Activated naive CD4-positive, alpha-beta T cell treated with anti-CD3 and anti-CD28 coated beads for 36 hours (primary cell): ENCODE data around the gene GUCA1C. TPM values are rescaled to one million over a fixed set of nuclear protein-coding genes. Genes with fewer than 3 reads are reported as not detected.

ENCODE experiments used
- CTCF ChIA-PET: fragments of 350-600 bp; sonication (Branson Sonifier 250); formaldehyde crosslinking; loops from one replicate; lab custom pipeline; 2021; ENCODE audit warnings: antibody characterized with exemption; lab: Charles Lee
- DNase-seq: peaks from one replicate; pipeline ENCODE4 v3.0.0-alpha.2; 2020
- H3K27ac Mint-ChIP-seq: one replicate; pipeline ENCODE4 v1.8.0; 2021; ENCODE audit warnings: mild to moderate bottlenecking, mixed read lengths
- H3K27me3 Mint-ChIP-seq: one replicate; pipeline ENCODE4 v1.8.0; 2021; ENCODE audit warnings: low read depth, mixed read lengths
- H3K36me3 Mint-ChIP-seq: one replicate; pipeline ENCODE4 v1.8.0; 2021; ENCODE audit warnings: low read depth, mixed read lengths
- H3K4me1 Mint-ChIP-seq: one replicate; pipeline ENCODE4 v1.8.0; 2021; ENCODE audit warnings: low read depth, mixed read lengths
- H3K4me3 Mint-ChIP-seq: one replicate; pipeline ENCODE4 v1.8.0; 2021; ENCODE audit warnings: mild to moderate bottlenecking, moderate library complexity, mixed read lengths
- H3K9me3 Mint-ChIP-seq: one replicate; pipeline ENCODE4 v1.8.0; 2021; ENCODE audit warnings: mixed read lengths
- intact Hi-C: fragments of 100-400 bp; cut with micrococcal nuclease; formaldehyde crosslinking; loops from one replicate; pipeline ENCODE4 v1.15.1; 2023
- total RNA-seq, 2 experiments: library from RNA; stranded (reverse); gene quantifications; one replicate each; pipeline ENCODE4 v1.2.3, GENCODE V29; 2021

Gene GUCA1C, protein sequence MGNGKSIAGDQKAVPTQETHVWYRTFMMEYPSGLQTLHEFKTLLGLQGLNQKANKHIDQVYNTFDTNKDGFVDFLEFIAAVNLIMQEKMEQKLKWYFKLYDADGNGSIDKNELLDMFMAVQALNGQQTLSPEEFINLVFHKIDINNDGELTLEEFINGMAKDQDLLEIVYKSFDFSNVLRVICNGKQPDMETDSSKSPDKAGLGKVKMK
- not detected for total RNA-seq

DNA sequence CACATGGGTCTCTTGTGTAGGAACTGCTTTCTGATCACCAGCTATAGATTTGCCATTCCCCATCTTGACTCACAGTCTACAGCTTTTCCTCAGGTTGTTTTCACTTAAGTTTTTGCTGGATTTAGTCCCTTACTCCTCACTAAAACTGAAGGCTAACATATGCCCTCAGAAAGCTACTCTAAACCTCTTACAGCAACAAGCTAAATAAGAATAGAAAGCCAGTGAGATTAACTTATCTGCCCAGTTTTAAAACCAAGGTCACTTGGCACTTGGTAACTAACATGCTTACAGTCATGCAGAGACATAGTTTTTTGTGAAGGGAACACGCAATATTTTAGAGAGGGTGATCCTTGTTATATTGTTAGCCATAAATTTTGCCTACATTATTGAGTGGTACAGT, at the start of gene GUCA1C:
TSS of gene GUCA1C (minus strand) at position 180 of the 400 bp plus-strand sequence. CDS start at position 63, 117 bp downstream.
- no peak for DNase-seq
- Mint-ChIP-seq H3K36me3 (no peaks in the 10 kb centered on the region), H3K4me3 (no peak within 1 kb of the TSS), H3K9me3 (no peaks in the 10 kb centered on the region), H3K27me3 (peaks cover 8% of the 10 kb centered on the region), H3K27ac (no peak within 1 kb of the TSS), H3K4me1 (no peaks in the 10 kb centered on the region)
- CTCF ChIA-PET, result no interaction called here
- intact Hi-C loops, result no loop called here

DNA sequence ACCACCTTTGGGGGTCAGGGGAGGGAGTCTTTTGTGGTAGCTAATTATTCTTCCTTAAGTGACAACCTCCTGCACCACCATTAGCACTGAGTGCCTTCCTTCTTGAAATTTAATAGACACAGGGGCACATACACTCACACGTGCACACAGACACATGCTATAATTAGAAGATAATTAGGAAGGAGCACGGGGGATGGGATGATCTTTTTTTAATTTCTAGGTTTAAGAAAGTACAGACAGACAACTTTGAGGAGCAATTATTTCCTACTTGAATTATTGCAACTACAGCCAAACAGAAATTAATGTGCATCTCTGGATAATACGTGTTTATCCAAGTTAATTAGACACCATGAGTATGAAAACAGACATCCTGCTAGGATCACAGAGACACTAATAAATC, 44.8 kb upstream of the GUCA1C start:
- H3K4me3 Mint-ChIP-seq, result no peak overlapping the region
- H3K36me3 Mint-ChIP-seq, result no peaks in the 10 kb centered on the region
- no peaks in the 10 kb centered on the region for H3K9me3 Mint-ChIP-seq
- no peak overlapping the region for H3K27ac Mint-ChIP-seq
- peaks cover 4% of the 10 kb centered on the region for H3K27me3 Mint-ChIP-seq
- DNase-seq, result no peak
- intact Hi-C loops, result no loop called here
- H3K4me1 Mint-ChIP-seq, result no peaks in the 10 kb centered on the region
- CTCF ChIA-PET, result interaction anchor here (1.0 kb wide), 1 partner anchor 25 kb away, joined by 4 read pairs; no protein-coding TSS in a partner anchor

DNA sequence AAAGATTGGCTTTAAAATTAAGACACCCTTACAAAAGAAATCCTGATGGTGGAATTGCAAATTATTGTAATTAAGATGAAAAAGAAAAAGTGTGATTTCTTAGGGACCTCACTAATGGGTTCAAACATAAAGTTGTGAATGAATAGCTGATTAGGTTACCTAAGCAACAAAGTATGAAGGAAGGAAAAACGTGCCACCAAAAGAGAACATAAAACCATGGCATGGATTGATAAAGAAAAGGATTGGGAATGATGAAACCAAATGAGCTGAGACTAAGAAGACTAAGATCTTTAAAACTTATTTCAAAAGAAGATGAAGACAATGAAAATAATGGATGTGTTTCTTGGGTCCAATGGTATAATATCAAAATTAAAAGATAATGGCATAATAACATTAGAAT, 32.2 kb upstream of the GUCA1C start:
- Mint-ChIP-seq H3K36me3 (no peaks in the 10 kb centered on the region), H3K9me3 (peaks cover 3% of the 10 kb centered on the region), H3K27ac (no peak overlapping the region), H3K4me3 (no peak overlapping the region), H3K27me3 (peaks cover 14% of the 10 kb centered on the region), H3K4me1 (no peaks in the 10 kb centered on the region)
- CTCF ChIA-PET, result no interaction called here
- no peak for DNase-seq
- intact Hi-C loops, result no loop called here

DNA sequence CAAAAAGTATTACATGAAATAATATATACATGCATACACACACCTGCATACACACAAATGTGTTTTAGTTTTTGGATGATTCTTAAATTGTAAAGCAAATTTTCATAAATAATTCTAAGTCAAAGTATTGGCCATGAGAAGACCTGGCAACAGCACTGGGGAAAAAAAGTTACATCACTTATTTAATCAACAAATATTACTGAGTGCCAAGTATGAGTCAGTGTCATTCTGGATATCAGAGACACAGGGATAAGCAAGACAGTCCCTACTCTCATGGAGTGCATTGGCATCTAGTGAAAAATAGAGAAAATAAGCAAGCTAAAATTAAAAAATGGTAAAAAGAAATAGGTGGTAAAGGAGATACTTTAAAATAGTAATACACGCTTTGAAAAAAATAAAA, 29.4 kb upstream of the GUCA1C start:
- H3K9me3 Mint-ChIP-seq, result no peaks in the 10 kb centered on the region
- intact Hi-C loops, result no loop called here

DNA sequence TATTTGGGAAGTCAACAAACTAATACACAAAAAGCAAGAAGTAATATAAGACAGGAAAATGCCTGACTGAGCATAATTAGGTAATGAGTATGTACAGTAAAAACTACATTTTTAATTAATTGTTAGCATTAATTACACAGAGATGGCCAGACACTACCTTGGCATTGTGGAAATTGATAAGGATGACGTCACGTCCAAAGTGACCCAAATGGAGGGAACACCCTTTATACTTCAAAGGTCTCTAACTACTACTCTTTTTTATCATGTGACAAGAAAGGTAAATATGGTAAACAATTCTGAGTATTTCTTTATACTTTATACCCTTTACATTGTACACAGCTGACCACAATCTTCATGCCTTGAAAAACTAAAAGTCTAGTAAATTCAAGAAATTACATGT, 22.4 kb upstream of the GUCA1C start:
- CTCF ChIA-PET, result no interaction called here
- H3K27me3 Mint-ChIP-seq, result peaks cover 2% of the 10 kb centered on the region
- H3K4me1 Mint-ChIP-seq, result peaks cover 3% of the 10 kb centered on the region
- no peak overlapping the region for H3K4me3 Mint-ChIP-seq
- intact Hi-C loops, result no loop called here
- no peaks in the 10 kb centered on the region for H3K9me3 Mint-ChIP-seq
- no peaks in the 10 kb centered on the region for H3K36me3 Mint-ChIP-seq
- DNase-seq, result no peak
- H3K27ac Mint-ChIP-seq, result no peak overlapping the region

More for the DNA sequence above, 29.4 kb upstream of the GUCA1C start:
- Mint-ChIP-seq H3K4me3 (no peak overlapping the region), H3K36me3 (no peaks in the 10 kb centered on the region), H3K27me3 (peaks cover 14% of the 10 kb centered on the region), H3K27ac (no peak overlapping the region), H3K4me1 (no peaks in the 10 kb centered on the region)
- CTCF ChIA-PET, result interaction anchor here (0.6 kb wide), 1 partner anchor 320 kb away, joined by 4 read pairs; no protein-coding TSS in a partner anchor
- DNase-seq, result no peak

DNA sequence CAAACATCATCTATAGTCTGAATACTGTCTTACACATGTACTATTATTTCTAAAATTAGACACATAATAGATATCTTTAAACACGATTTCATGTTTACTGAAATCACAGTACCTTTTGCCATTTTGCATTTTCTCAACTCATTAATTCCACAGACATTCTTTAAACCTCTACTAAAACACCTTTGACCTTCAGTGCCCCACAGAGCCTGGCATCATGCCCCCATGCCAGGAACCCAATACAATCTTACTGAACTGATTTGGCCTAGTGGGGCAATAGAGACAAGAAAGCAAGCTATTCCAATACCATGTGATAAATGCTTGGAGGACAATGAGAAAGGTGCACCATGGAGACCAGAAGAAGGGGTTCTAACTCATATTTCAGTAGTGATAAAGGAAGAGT, 19.3 kb upstream of the GUCA1C start:
- H3K27ac Mint-ChIP-seq, result no peak overlapping the region
- H3K4me1 Mint-ChIP-seq, result peaks cover 3% of the 10 kb centered on the region
- DNase-seq, result no peak
- intact Hi-C loops, result no loop called here
- no peaks in the 10 kb centered on the region for H3K9me3 Mint-ChIP-seq
- H3K27me3 Mint-ChIP-seq, result peaks cover 2% of the 10 kb centered on the region
- H3K36me3 Mint-ChIP-seq, result no peaks in the 10 kb centered on the region
- CTCF ChIA-PET, result no interaction called here
- no peak overlapping the region for H3K4me3 Mint-ChIP-seq

DNA sequence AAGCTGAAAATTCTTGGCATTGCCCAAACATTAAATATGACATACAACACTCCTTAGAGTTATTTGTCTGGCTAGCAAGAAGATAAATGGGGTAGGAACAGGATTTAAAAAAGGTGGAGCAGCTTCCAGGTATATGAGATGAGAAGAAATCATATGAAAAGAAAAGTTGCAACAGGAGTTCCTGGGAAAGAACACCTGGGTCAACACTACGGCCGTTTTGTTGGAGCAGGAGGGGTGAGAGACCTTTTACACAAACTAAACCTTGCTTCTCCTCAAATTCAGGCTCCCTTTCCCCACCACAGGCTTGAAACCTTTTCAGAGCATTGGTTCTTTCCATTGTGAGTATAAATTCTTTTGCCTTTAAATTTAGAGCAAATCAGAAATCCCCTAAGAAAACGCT, 18.8 kb upstream of the GUCA1C start:
- Mint-ChIP-seq H3K9me3 (no peaks in the 10 kb centered on the region), H3K27ac (no peak overlapping the region), H3K4me1 (peaks cover 3% of the 10 kb centered on the region), H3K27me3 (peaks cover 2% of the 10 kb centered on the region), H3K4me3 (no peak overlapping the region), H3K36me3 (no peaks in the 10 kb centered on the region)
- DNase-seq, result no peak
- CTCF ChIA-PET, result no interaction called here
- intact Hi-C loops, result no loop called here

DNA sequence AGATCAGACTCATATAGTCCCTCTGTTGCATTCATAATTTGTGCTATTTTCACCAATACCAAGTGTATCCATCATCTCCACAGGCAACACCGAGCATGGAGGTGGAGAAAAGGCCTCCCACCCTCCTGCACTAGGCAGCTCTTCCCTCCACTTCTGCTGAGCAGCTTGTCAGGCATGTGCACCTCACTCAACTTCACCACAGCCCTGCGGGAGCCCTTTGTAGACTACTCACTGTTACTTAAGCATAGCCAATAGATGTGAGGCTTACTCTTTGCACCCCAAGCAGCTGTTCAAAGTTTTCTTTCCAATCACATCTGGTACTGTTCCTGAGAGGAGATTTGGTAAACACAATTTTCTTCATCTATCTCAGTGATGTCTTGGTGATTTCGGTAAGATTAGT, 16.9 kb upstream of the GUCA1C start:
- H3K27me3 Mint-ChIP-seq, result peaks cover 2% of the 10 kb centered on the region
- no peaks in the 10 kb centered on the region for H3K36me3 Mint-ChIP-seq
- H3K9me3 Mint-ChIP-seq, result no peaks in the 10 kb centered on the region
- CTCF ChIA-PET, result interaction anchor here (1.6 kb wide), 1 partner anchor 54 kb away, joined by 5 read pairs; no protein-coding TSS in a partner anchor
- DNase-seq, result no peak
- intact Hi-C loops, result no loop called here
- peaks cover 3% of the 10 kb centered on the region for H3K4me1 Mint-ChIP-seq
- no peak overlapping the region for H3K4me3 Mint-ChIP-seq
- no peak overlapping the region for H3K27ac Mint-ChIP-seq

DNA sequence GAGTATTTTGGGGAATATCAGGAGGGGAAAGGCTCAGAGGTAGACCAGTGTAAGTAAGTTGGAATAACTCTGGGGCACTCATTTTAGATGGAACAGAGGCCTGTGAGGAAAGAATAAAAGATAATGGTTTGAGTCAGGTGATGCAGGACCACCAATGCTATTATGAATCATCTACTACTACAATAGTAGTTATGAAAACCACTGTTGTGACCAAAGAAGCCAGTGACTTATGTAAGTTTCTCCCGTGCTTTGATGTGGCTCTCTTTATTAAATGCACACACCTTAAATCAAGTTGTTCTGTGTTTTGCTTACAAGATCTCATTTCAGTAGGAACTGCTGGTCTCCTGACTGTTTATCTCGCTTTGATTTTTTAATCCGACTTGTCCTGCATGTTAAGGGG, 13.1 kb upstream of the GUCA1C start:
- intact Hi-C loops, result no loop called here
- H3K36me3 Mint-ChIP-seq, result no peaks in the 10 kb centered on the region

DNA sequence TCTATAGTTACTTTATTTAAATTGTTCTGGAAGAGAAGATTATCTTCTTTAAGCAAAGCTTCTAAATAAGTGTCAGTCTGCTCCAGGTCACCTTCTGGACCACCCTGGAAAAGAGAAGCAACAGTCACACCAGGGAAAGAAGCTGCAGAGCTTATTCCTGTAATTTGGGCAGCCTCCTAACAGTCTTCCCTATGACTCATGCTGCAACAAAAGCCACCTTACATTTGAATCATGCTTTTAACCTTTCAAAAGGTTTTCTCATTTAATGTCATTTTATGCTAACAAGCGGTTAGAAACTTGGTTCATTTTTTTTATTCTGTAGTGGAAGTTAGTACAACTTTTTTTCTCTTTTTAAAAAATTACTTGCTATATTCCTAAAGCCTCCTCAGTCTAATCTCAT, 5.3 kb upstream of the GUCA1C start:
- Mint-ChIP-seq H3K9me3 (no peaks in the 10 kb centered on the region), H3K27ac (no peak overlapping the region), H3K36me3 (no peaks in the 10 kb centered on the region), H3K27me3 (peaks cover 7% of the 10 kb centered on the region), H3K4me3 (no peak overlapping the region), H3K4me1 (peaks cover 3% of the 10 kb centered on the region)
- CTCF ChIA-PET, result interaction anchor here (1.2 kb wide), 1 partner anchor 122 kb away, joined by 5 read pairs; no protein-coding TSS in a partner anchor
- intact Hi-C loops, result no loop called here
- DNase-seq, result no peak

More for the DNA sequence above, 13.1 kb upstream of the GUCA1C start:
- DNase-seq, result no peak
- H3K9me3 Mint-ChIP-seq, result no peaks in the 10 kb centered on the region
- H3K27ac Mint-ChIP-seq, result no peak overlapping the region
- no peak overlapping the region for H3K4me3 Mint-ChIP-seq
- peaks cover 6% of the 10 kb centered on the region for H3K4me1 Mint-ChIP-seq
- peaks cover 2% of the 10 kb centered on the region for H3K27me3 Mint-ChIP-seq
- CTCF ChIA-PET, result no interaction called here

DNA sequence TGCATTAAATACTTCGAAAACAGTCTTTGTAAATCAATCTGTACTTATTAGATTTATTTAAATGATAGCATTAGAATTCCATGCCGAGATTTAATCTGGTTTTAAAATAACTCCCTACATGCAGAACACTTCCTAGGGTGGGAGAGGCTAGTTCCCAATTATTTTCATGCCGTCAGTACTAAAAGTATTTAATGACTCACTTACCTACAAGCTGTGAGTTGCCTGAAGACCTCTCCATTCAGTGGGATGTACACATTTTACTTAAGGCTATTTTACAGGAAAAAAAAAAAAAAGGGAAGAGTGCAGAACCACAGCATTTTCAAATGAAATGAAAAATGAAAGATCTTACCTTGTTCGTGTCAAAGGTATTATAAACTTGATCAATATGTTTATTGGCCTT, 469 bp downstream of the GUCA1C start:
- H3K36me3 Mint-ChIP-seq, result no peaks in the 10 kb centered on the region
- no peak overlapping the region for H3K27ac Mint-ChIP-seq
- no peaks in the 10 kb centered on the region for H3K9me3 Mint-ChIP-seq
- intact Hi-C loops, result no loop called here
- CTCF ChIA-PET, result no interaction called here
- H3K4me3 Mint-ChIP-seq, result no peak overlapping the region
- DNase-seq, result no peak
- H3K27me3 Mint-ChIP-seq, result peaks cover 6% of the 10 kb centered on the region
- H3K4me1 Mint-ChIP-seq, result no peaks in the 10 kb centered on the region

DNA sequence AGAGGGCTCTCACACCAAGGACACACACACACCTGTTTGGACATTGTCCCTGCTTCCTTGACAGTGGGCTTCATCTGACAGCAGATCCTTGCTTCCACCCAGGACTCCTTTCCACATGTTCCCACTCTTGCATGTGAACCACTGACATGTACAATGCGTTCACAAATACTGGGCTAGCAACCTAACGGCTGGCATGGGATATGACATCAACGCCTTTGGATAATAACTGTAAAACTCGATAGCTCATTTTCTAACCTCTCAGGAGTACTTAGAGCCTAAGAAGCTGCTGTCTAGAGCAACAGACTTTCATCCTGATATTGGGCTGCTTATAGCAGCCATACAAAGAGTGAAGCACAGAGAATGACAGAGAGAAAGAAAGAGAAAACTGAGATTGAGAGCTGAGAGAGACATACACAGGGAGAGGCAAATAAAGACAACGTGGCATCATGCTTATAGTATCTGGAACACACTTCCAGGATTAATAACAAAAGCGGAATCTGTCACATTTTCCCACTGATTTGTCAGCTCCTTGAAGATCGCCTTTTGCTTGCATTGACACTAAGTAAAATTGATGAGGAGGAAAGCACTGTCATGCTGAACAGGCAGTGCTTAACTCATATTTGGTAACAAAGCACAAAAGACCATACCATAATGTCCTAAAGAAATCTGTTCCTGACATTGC, 1.7 kb downstream of the GUCA1C start:
- Mint-ChIP-seq H3K36me3 (no peaks in the 10 kb centered on the region), H3K27me3 (peaks cover 6% of the 10 kb centered on the region), H3K27ac (no peak overlapping the region), H3K4me3 (no peak overlapping the region), H3K9me3 (no peaks in the 10 kb centered on the region), H3K4me1 (no peaks in the 10 kb centered on the region)
- no peak for DNase-seq
- CTCF ChIA-PET, result interaction anchor here (0.7 to 1.8 kb wide), 2 partner anchors 72 to 99 kb away, joined by 3 to 4 read pairs; no protein-coding TSS in a partner anchor
- intact Hi-C loops, result no loop called here

DNA sequence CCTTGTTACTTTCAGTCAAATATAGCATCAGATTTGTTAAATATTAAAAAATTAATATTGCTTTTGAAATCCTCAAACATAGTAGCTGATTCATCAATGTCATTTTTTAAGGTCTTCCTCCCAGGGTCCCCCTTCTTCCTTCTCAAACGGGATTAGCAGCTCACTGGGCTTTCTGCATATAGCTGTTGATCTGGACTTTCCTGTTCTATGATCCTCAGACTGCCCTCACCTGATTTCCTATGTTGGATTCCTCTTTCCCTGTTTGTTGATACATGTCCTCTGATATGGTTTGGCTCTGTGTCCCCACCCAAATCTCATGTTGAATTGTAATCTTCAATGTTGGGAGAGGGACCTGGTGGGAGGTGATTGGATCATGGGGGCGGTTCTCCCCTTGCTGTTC, 5.8 kb downstream of the GUCA1C start:
- Mint-ChIP-seq H3K27ac (no peak overlapping the region), H3K36me3 (no peaks in the 10 kb centered on the region), H3K4me1 (peaks cover 2% of the 10 kb centered on the region), H3K9me3 (no peaks in the 10 kb centered on the region), H3K4me3 (no peak overlapping the region), H3K27me3 (peaks cover 4% of the 10 kb centered on the region)
- intact Hi-C loops, result no loop called here
- DNase-seq, result no peak
- CTCF ChIA-PET, result no interaction called here
